ENCODE measurements around the gene DIAPH1.

DNA sequence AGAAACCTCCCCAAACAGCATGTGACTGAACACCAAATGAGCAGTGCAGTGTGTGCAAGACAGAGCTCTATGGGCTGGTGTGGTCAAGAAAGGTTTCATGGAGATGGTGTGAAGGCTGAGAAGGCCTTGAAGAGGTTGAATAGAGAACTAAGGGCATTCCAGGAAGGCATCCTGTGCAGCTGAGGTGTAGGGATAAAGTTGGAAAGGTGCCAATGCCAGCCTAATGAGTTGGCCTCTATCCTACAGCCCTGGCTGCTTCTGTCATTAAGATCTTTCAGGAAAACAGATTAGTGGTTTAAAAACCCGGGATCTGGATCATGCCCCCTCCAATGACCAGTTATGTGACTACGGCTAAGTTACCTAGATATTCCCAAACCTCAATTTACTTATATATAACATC lies 13.8 kb upstream of the DIAPH1 start:
- TF ChIP-seq, protein P1, sequence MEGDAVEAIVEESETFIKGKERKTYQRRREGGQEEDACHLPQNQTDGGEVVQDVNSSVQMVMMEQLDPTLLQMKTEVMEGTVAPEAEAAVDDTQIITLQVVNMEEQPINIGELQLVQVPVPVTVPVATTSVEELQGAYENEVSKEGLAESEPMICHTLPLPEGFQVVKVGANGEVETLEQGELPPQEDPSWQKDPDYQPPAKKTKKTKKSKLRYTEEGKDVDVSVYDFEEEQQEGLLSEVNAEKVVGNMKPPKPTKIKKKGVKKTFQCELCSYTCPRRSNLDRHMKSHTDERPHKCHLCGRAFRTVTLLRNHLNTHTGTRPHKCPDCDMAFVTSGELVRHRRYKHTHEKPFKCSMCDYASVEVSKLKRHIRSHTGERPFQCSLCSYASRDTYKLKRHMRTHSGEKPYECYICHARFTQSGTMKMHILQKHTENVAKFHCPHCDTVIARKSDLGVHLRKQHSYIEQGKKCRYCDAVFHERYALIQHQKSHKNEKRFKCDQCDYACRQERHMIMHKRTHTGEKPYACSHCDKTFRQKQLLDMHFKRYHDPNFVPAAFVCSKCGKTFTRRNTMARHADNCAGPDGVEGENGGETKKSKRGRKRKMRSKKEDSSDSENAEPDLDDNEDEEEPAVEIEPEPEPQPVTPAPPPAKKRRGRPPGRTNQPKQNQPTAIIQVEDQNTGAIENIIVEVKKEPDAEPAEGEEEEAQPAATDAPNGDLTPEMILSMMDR (IDR thresholded peaks at IDR 0.05; ENCODE audit: low read depth, low read length, poor library complexity, severe bottlenecking), result no peak
- no peak for TF ChIP-seq EZH2phosphoT487 (IDR thresholded peaks at IDR 0.05; ENCODE audit: borderline replicate concordance, low read length)

Data from DOHH2 (cell line).